Uterus (tissue), 2 donors: ENCODE data around the gene GZMM.

Experiments
- POLR2A ChIP-seq, 2 donors: fragments of 450-650 bp; IDR thresholded peaks; one replicate each; pipeline ENCODE4 v1.6.1; 2016; ENCODE audit warnings: antibody characterized with exemption in 2 of 2, mild to moderate bottlenecking in 1 of 2, moderate library complexity in 1 of 2
- TF ChIP-seq, protein P1 (sequence below), 4 experiments: fragments of 200-600 bp in 2 of 4; fragments of 450-650 bp in 2 of 4; sonication (generic) in 2 of 4; IDR thresholded peaks; one replicate each; pipeline ENCODE4 v1.5.1; 2016 to 2019; ENCODE audit warnings: antibody characterized with exemption in 4 of 4, mild to moderate bottlenecking in 2 of 4, moderate library complexity in 1 of 4

DNA sequence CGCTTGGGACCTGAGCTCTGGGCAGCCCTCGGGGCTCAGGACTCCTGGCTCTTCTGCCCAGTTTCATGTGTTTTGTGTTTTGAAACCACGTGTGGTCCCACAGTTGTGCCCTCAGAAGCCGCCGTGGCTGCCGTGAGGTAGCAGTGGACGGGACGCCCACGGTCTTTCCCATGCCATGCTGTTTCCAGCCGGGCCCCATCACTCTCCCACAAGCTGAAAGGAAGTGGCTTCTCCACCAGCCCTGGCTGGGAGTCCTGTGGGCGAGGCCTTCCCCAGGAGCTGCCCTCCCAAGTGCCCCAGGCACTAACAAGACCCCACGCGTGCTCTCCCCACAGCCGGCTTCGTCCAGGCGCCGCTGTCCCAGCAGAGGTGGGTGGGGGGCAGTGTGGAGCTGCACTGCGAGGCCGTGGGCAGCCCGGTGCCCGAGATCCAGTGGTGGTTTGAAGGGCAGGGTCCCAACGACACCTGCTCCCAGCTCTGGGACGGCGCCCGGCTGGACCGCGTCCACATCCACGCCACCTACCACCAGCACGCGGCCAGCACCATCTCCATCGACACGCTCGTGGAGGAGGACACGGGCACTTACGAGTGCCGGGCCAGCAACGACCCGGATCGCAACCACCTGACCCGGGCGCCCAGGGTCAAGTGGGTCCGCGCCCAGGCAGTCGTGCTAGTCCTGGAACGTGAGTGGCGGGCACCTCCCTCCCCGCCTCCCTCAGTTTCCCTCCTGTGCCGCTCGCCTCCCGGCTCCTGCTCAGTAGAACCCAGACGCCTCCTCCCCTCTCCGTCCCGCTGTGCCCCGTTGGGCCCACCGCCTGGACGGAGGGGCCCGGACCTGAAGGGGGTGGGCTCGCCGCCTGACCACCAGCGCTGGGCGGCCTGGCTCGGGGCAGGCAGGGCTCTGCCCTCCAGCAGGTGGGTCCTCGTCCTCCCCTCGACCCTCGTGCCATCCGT lies 33.9 kb downstream of the GZMM start:
- TF ChIP-seq, protein P1, sequence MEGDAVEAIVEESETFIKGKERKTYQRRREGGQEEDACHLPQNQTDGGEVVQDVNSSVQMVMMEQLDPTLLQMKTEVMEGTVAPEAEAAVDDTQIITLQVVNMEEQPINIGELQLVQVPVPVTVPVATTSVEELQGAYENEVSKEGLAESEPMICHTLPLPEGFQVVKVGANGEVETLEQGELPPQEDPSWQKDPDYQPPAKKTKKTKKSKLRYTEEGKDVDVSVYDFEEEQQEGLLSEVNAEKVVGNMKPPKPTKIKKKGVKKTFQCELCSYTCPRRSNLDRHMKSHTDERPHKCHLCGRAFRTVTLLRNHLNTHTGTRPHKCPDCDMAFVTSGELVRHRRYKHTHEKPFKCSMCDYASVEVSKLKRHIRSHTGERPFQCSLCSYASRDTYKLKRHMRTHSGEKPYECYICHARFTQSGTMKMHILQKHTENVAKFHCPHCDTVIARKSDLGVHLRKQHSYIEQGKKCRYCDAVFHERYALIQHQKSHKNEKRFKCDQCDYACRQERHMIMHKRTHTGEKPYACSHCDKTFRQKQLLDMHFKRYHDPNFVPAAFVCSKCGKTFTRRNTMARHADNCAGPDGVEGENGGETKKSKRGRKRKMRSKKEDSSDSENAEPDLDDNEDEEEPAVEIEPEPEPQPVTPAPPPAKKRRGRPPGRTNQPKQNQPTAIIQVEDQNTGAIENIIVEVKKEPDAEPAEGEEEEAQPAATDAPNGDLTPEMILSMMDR (IDR thresholded peaks at IDR 0.05) = no peak
- no peak for TF ChIP-seq POLR2A (IDR thresholded peaks at IDR 0.05)
